HepG2 (cell line): ENCODE data around the gene TST. TPM values are rescaled to one million over a fixed set of nuclear protein-coding genes. Genes with fewer than 3 reads are reported as not detected.
A peak's percentile ranks its signal among the peaks of the same experiment; 100 is the strongest.

ENCODE experiments used
- ATF3 ChIP-seq: sonication (generic); formaldehyde crosslinking; IDR thresholded peaks from 2 replicates; pipeline ENCODE4 v1.4.0; 2020; ENCODE audit warnings: missing genetic modification reagents
- CHD2 ChIP-seq: IDR thresholded peaks from 2 replicates; pipeline ENCODE4 v1.6.1; 2011; ENCODE audit warnings: low read depth, low read length, improper control_type of control experiment
- EED ChIP-seq: sonication (generic); formaldehyde crosslinking; IDR thresholded peaks from 2 replicates; pipeline ENCODE4 v1.5.0; 2020; ENCODE audit warnings: mild to moderate bottlenecking, missing genetic modification reagents
- EP300 ChIP-seq, 3 experiments: sonication (generic) in 1 of 3; formaldehyde crosslinking in 1 of 3; IDR thresholded peaks; 2 replicates each; pipeline versions ENCODE4 v1.5.1 to v1.6.1; 2011 to 2020; ENCODE audit warnings: low read depth in 2 of 3, low read length in 2 of 3, borderline replicate concordance in 1 of 3, improper control_type of control experiment in 1 of 3, mild to moderate bottlenecking in 1 of 3, missing genetic modification reagents in 1 of 3, moderate library complexity in 1 of 3
- GATAD1 ChIP-seq: IDR thresholded peaks from 2 replicates; pipeline ENCODE4 v1.6.1; 2016; ENCODE audit warnings: missing genetic modification reagents, missing compliant biosample characterization
- KAT8 ChIP-seq: IDR thresholded peaks from 2 replicates; pipeline ENCODE4 v1.6.1; 2016; ENCODE audit warnings: missing genetic modification reagents, missing compliant biosample characterization
- KDM6A ChIP-seq: IDR thresholded peaks from 2 replicates; pipeline ENCODE4 v1.6.1; 2016; ENCODE audit warnings: low read depth
- NFIC ChIP-seq: IDR thresholded peaks from 2 replicates; pipeline ENCODE4 v1.6.1; 2012; ENCODE audit warnings: mild to moderate bottlenecking, low read length, inconsistent platforms
- NPAS2 ChIP-seq: sonication (generic); formaldehyde crosslinking; IDR thresholded peaks from 2 replicates; pipeline ENCODE4 v1.8.0; 2022; ENCODE audit warnings: mild to moderate bottlenecking, missing genetic modification reagents, borderline replicate concordance
- REL ChIP-seq: sonication (generic); formaldehyde crosslinking; conservative IDR thresholded peaks from 2 replicates; pipeline ENCODE4 v1.8.0; 2022; ENCODE audit warnings: mild to moderate bottlenecking, missing genetic modification reagents, moderate library complexity
- TFDP2 ChIP-seq: sonication (generic); formaldehyde crosslinking; IDR thresholded peaks from 2 replicates; pipeline ENCODE4 v1.4.0; 2020; ENCODE audit warnings: missing genetic modification reagents
- YY1 ChIP-seq: IDR thresholded peaks from 2 replicates; pipeline ENCODE4 v1.6.1; 2011; ENCODE audit warnings: low read length, low read depth, moderate library complexity, mild to moderate bottlenecking; ENCODE audit not compliant: insufficient read depth, insufficient replicate concordance
- ZBTB20 ChIP-seq: sonication (generic); formaldehyde crosslinking; IDR thresholded peaks from 2 replicates; pipeline ENCODE4 v1.8.1; 2023; ENCODE audit warnings: missing genetic modification reagents, low read depth, mild to moderate bottlenecking, borderline replicate concordance
- ZMAT3 ChIP-seq: sonication (generic); formaldehyde crosslinking; conservative IDR thresholded peaks from 2 replicates; pipeline ENCODE4 v1.7.0; 2021; ENCODE audit warnings: missing genetic modification reagents
- ZNF280D ChIP-seq: sonication (generic); formaldehyde crosslinking; IDR thresholded peaks from 2 replicates; pipeline ENCODE4 v1.5.1; 2020; ENCODE audit warnings: mild to moderate bottlenecking, missing genetic modification reagents
- ZNF292 ChIP-seq: sonication (generic); formaldehyde crosslinking; IDR thresholded peaks from 2 replicates; pipeline ENCODE4 v1.8.1; 2022; ENCODE audit warnings: mild to moderate bottlenecking, low read depth, missing genetic modification reagents, borderline replicate concordance
- ZNF780A ChIP-seq: sonication (generic); formaldehyde crosslinking; IDR thresholded peaks from 2 replicates; pipeline ENCODE4 v1.8.0; 2022; ENCODE audit warnings: mild to moderate bottlenecking, missing genetic modification reagents, moderate library complexity
- ZNF792 ChIP-seq: IDR thresholded peaks from 2 replicates; pipeline ENCODE4 v1.6.1; 2016
- polyA plus RNA-seq, 8 experiments: library from polyadenylated mRNA; depleted of rRNA in 3 of 8; stranded (reverse) in 7 of 8; unstranded in 1 of 8; fragments of >200 nt; fragmentation: Illumina TruSeq in 4 of 8; extraction: Trizol in 4 of 8; gene quantifications; 2 replicates each; pipeline versions ENCODE4 v1.2.1 to v1.2.3, GENCODE V29; 2011 to 2016; ENCODE audit warnings: low read depth in 4 of 8, missing spikeins in 1 of 8, mixed read lengths in 1 of 8; ENCODE audit not compliant: insufficient read depth in 1 of 8
- total RNA-seq, 5 experiments: library from RNA; depleted of rRNA; stranded (reverse); fragments of >200 nt; fragmentation: Illumina TruSeq; extraction: Trizol; gene quantifications; 2 replicates each; pipeline ENCODE4 v1.2.3, GENCODE V29; 2016; ENCODE audit warnings: low read depth in 1 of 5
- TF ChIP-seq, protein P1 (sequence below): sonication (generic); formaldehyde crosslinking; IDR thresholded peaks from 2 replicates; pipeline ENCODE4 v1.5.1; 2020; ENCODE audit warnings: missing genetic modification reagents, mild to moderate bottlenecking, borderline replicate concordance
- TF ChIP-seq, protein P2 (sequence below): sonication (generic); formaldehyde crosslinking; IDR thresholded peaks from 2 replicates; pipeline ENCODE4 v1.8.0; 2022; ENCODE audit warnings: mild to moderate bottlenecking, missing genetic modification reagents
- TF ChIP-seq, protein P3 (sequence below): sonication (generic); formaldehyde crosslinking; IDR thresholded peaks from 2 replicates; pipeline ENCODE4 v1.4.0; 2020; ENCODE audit warnings: missing genetic modification reagents

Gene TST
- total and polyA plus RNA-seq, 2 of the 13 experiments (the other 11 are each of a cell fraction or from before 2014, with no cell fraction given), result 44.6 to 63.6 TPM

DNA sequence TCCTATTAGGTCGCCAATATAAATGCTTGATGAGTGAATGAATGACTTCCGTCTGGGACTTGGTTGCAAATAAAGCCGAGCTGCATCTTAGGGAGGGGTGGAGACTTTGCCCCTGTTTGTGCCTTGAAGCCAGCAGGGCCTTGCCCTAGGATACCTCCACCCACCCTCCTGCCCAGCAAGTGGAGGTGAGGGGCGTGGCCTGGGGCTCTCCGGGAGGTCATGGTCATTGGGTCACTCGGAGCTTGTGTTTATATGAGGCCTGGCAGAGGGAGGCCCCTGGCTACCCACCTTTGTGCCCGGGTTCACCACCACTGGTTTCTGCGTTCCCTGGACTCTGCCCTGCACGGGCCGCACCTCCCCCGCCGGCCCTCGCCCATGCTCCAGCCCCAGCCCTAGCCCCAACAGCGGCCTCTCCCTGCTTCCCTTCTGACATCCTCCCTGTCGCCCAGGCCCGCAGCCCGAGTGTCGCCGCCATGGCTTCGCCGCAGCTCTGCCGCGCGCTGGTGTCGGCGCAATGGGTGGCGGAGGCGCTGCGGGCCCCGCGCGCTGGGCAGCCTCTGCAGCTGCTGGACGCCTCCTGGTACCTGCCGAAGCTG is 4.6 kb upstream of the TST start (continued):
- TF ChIP-seq EP300 (IDR thresholded peaks at IDR 0.05; ENCODE audit: low read depth in 2 of 2, low read length in 2 of 2) (peak in 1 of 2 experiments; percentile 83; a peak in 2 of 4 replicates), EP300 (CRISPR knock-in tag; IDR thresholded peaks at IDR 0.05; ENCODE audit: borderline replicate concordance) (peak; percentile 44; the same call in 1 of the 2 replicates), KDM6A (CRISPR knock-in tag) (peak; percentile 53), ZNF792 (CRISPR knock-in tag) (no peak), ZMAT3 (peak; percentile 52; the same call in 1 of the 2 replicates), ZNF280D (0 out of 2 replicates have a peak, but pooled peaks have one; percentile 66), YY1 (peak; percentile 10), ZNF780A (CRISPR knock-in tag) (no peak), GATAD1 (no peak), REL (CRISPR knock-in tag) (no peak), NFIC (no peak), CHD2 (no peak), ZNF292 (CRISPR knock-in tag) (peak; percentile 41; the same call in 1 of the 2 replicates), ZBTB20 (CRISPR knock-in tag) (peak; percentile 68; the same call in 1 of the 2 replicates), NPAS2 (no peak), EED (CRISPR knock-in tag) (no peak), KAT8 (CRISPR knock-in tag) (0 out of 2 replicates have a peak, but pooled peaks have one; percentile 24), ATF3 (CRISPR knock-in tag) (no peak), TFDP2 (no peak)
- TF ChIP-seq, protein P1, sequence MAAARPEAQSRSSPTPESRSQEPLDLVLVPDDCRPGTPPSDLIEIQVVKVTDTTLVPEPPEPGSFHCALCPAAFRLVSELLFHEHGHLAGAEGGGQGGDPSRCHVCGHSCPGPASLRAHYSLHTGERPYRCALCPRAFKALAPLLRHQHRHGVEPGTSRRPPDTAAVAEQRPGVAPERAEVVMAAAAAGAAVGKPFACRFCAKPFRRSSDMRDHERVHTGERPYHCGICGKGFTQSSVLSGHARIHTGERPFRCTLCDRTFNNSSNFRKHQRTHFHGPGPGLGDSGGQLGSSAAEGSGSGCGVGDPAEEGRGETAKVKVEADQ (CRISPR knock-in tag), result no peak; the same call in 1 of the 2 replicates
- TF ChIP-seq, protein P2, sequence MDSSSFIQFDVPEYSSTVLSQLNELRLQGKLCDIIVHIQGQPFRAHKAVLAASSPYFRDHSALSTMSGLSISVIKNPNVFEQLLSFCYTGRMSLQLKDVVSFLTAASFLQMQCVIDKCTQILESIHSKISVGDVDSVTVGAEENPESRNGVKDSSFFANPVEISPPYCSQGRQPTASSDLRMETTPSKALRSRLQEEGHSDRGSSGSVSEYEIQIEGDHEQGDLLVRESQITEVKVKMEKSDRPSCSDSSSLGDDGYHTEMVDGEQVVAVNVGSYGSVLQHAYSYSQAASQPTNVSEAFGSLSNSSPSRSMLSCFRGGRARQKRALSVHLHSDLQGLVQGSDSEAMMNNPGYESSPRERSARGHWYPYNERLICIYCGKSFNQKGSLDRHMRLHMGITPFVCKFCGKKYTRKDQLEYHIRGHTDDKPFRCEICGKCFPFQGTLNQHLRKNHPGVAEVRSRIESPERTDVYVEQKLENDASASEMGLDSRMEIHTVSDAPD (CRISPR knock-in tag), result no peak
- TF ChIP-seq, protein P3, sequence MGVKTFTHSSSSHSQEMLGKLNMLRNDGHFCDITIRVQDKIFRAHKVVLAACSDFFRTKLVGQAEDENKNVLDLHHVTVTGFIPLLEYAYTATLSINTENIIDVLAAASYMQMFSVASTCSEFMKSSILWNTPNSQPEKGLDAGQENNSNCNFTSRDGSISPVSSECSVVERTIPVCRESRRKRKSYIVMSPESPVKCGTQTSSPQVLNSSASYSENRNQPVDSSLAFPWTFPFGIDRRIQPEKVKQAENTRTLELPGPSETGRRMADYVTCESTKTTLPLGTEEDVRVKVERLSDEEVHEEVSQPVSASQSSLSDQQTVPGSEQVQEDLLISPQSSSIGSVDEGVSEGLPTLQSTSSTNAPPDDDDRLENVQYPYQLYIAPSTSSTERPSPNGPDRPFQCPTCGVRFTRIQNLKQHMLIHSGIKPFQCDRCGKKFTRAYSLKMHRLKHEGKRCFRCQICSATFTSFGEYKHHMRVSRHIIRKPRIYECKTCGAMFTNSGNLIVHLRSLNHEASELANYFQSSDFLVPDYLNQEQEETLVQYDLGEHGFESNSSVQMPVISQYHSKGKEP (CRISPR knock-in tag), result no peak
